ENCODE results near the gene RNF144B. TPM values are rescaled to one million over a fixed set of nuclear protein-coding genes. Genes with fewer than 3 reads are reported as not detected.

Gene RNF144B
- total RNA-seq, 2 donors from 2014 or later = 1.4 to 1.5 TPM

DNA sequence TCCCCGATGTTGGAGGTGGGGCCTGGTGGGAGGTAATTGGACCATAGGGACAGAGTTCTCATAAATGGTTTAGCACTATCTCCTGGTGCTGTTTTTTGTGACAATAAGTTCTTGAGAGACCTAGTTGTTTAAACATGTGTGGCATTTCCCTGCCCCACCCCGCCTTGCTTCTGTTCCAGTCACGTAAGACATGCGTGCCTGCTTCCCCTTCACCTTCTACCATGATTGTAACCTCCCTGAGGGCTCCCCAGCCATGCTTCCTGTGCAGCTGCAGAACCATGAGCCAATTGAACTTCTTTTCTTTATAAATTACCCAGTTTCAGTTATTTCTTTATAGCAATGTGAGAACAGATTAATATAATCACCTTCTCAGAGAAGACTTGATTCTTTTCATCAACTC lies 2.5 kb upstream of the RNF144B start:
- no peak overlapping the region for H3K27ac Mint-ChIP-seq
- H3K9ac ChIP-seq (ENCODE audit: extremely low read depth, low read length, poor library complexity, severe bottlenecking) = no peak overlapping the region
- no peaks in the 10 kb centered on the region for H3K36me3 ChIP-seq (ENCODE audit: control insufficient read depth, insufficient read depth, low read length)
- H3K27ac ChIP-seq (ENCODE audit: low read depth, low read length) = no peak overlapping the region
- H3K4me3 ChIP-seq (ENCODE audit: low read length) = no peak overlapping the region
- H3K9me3 Mint-ChIP-seq = no peaks in the 10 kb centered on the region
- WGBS, 2 experiments (ENCODE audit: insufficient coverage in 1 of 2, insufficient read length in 1 of 2) = 92 to 100% methylated on average over 2 to 4 of the region's 4 CpGs
- H3K4me3 Mint-ChIP-seq = no peak overlapping the region
- H3K27me3 Mint-ChIP-seq (ENCODE audit: insufficient read depth) = peaks cover 9% of the 10 kb centered on the region
- TF ChIP-seq, protein P1, sequence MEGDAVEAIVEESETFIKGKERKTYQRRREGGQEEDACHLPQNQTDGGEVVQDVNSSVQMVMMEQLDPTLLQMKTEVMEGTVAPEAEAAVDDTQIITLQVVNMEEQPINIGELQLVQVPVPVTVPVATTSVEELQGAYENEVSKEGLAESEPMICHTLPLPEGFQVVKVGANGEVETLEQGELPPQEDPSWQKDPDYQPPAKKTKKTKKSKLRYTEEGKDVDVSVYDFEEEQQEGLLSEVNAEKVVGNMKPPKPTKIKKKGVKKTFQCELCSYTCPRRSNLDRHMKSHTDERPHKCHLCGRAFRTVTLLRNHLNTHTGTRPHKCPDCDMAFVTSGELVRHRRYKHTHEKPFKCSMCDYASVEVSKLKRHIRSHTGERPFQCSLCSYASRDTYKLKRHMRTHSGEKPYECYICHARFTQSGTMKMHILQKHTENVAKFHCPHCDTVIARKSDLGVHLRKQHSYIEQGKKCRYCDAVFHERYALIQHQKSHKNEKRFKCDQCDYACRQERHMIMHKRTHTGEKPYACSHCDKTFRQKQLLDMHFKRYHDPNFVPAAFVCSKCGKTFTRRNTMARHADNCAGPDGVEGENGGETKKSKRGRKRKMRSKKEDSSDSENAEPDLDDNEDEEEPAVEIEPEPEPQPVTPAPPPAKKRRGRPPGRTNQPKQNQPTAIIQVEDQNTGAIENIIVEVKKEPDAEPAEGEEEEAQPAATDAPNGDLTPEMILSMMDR (conservative IDR thresholded peaks at IDR 0.05) = no peak
- H3K4me1 ChIP-seq (ENCODE audit: control insufficient read depth, insufficient read depth, low read length) = no peaks in the 10 kb centered on the region
- H3K27me3 ChIP-seq (ENCODE audit: control insufficient read depth, insufficient read depth, low read length, poor library complexity, severe bottlenecking) = peaks cover 18% of the 10 kb centered on the region
- no peaks in the 10 kb centered on the region for H3K36me3 Mint-ChIP-seq (ENCODE audit: low read depth)
- peaks cover 19% of the 10 kb centered on the region for H3K4me1 Mint-ChIP-seq
- no peaks in the 10 kb centered on the region for H3K9me3 ChIP-seq (ENCODE audit: control insufficient read depth, low read length)
- no peak for DNase-seq

DNA sequence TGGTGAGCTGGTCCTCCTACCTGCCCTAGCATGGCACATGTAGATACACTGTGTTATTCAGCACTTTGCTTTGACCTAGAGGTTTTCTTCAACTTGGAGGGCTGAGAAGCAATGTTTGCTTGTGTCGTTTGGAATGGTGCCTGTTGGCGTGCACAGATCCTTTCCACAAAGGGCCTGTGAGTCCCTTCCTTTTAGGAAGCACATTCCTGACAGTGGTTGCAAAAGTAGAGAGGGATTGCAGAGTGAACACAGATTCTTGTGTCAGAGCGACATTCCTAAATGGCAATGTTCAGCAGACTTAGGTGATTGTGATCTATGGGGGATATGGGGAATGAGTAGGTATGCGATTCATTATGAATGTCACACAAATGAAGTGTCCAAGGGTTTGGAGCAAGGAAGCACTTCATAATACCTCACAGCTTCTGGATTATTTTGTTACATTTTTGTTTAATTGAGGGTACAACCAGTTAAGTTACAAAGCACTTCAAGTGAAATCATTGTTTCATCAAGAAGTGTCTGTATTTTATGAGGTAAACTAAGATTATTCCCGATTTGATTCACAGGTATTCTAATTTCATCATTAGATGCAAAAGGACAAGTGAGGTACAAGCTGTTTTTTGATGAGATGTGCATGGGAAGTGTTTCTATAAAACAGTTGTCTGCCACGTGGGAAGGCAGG lies 713 bp upstream of the RNF144B start:
- Histone ChIP-seq H3K27me3 (ENCODE audit: control insufficient read depth, insufficient read depth, low read length, poor library complexity, severe bottlenecking) (peaks cover 18% of the 10 kb centered on the region), H3K27ac (ENCODE audit: low read depth, low read length) (no peak overlapping the region), H3K4me3 (ENCODE audit: low read length) (peak overlapping the region; percentile 79), H3K9ac (ENCODE audit: extremely low read depth, low read length, poor library complexity, severe bottlenecking) (no peak overlapping the region), H3K4me1 (ENCODE audit: control insufficient read depth, insufficient read depth, low read length) (no peaks in the 10 kb centered on the region), H3K9me3 (ENCODE audit: control insufficient read depth, low read length) (no peaks in the 10 kb centered on the region), H3K36me3 (ENCODE audit: control insufficient read depth, insufficient read depth, low read length) (no peaks in the 10 kb centered on the region)
- Mint-ChIP-seq H3K27me3 (ENCODE audit: insufficient read depth) (peaks cover 9% of the 10 kb centered on the region), H3K27ac (peak overlapping the region; percentile 40), H3K4me3 (peak overlapping the region; percentile 75), H3K9me3 (no peaks in the 10 kb centered on the region), H3K36me3 (ENCODE audit: low read depth) (no peaks in the 10 kb centered on the region), H3K4me1 (peaks cover 19% of the 10 kb centered on the region)
- WGBS, 2 experiments (ENCODE audit: insufficient coverage in 1 of 2, insufficient read length in 1 of 2) = 58 to 73% methylated on average over 6 of the region's 6 CpGs
- TF ChIP-seq, protein P1 (conservative IDR thresholded peaks at IDR 0.05) = no peak
- DNase-seq = no peak

DNA sequence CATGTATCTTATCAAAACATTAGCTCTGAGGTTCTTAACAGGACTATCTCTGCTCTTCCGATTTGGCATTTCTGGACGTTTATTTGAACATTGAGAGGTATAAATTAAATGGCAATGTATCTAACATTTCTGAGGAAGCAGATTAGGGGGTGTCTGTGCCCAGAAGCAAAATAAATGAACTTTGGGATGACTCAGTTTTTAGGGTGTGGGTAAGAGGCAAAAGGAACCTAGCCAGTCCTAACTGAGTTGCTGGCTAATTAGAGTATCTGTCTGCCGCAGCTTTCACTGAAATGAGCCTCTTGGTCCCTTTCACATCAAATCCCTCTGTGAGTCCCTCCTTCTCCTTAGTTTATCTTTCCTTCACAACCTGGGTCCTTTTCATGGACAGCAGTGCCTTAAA lies 1.1 kb downstream of the RNF144B start:
- Mint-ChIP-seq H3K27me3 (ENCODE audit: insufficient read depth) (peaks cover 9% of the 10 kb centered on the region), H3K27ac (no peak overlapping the region), H3K4me1 (peaks cover 19% of the 10 kb centered on the region), H3K4me3 (peak overlapping the region; percentile 75), H3K9me3 (no peaks in the 10 kb centered on the region), H3K36me3 (ENCODE audit: low read depth) (no peaks in the 10 kb centered on the region)
- WGBS, 2 experiments (ENCODE audit: insufficient coverage in 1 of 2, insufficient read length in 1 of 2) = 68 to 76% methylated on average over 2 to 3 of the region's 3 CpGs
- no peak for DNase-seq
- TF ChIP-seq, protein P1 (conservative IDR thresholded peaks at IDR 0.05) = no peak
- Histone ChIP-seq H3K9ac (ENCODE audit: extremely low read depth, low read length, poor library complexity, severe bottlenecking) (no peak overlapping the region), H3K4me1 (ENCODE audit: control insufficient read depth, insufficient read depth, low read length) (no peaks in the 10 kb centered on the region), H3K27me3 (ENCODE audit: control insufficient read depth, insufficient read depth, low read length, poor library complexity, severe bottlenecking) (peaks cover 18% of the 10 kb centered on the region), H3K27ac (ENCODE audit: low read depth, low read length) (no peak overlapping the region), H3K4me3 (ENCODE audit: low read length) (peak overlapping the region; percentile 79), H3K9me3 (ENCODE audit: control insufficient read depth, low read length) (no peaks in the 10 kb centered on the region), H3K36me3 (ENCODE audit: control insufficient read depth, insufficient read depth, low read length) (no peaks in the 10 kb centered on the region)

Data from endodermal cell (in vitro differentiated cells).